ENCODE data around the gene VAPA.
A peak's percentile ranks its signal among the peaks of the same experiment; 100 is the strongest.

Gene VAPA

DNA sequence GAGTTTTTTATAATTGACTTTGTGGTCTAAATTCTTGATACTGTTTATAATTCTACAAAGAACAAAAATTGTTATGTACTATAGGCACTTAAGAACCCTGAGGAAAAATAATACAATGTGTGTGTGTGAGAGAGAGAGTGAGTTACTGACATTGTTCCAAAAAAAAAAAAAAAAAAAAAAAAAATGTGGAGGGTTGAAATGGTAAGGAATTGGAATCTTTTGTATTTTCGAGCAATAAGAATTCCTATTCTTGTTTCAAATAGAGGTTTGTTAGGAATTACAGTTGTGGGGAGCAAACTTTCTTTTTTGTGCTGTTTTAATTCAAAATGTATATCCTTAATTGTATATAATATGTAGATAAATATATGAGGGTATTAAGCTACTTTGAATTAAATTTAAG lies 45.7 kb downstream of the VAPA start:
- DNase-seq (ENCODE audit: low read depth) = no peak
- TF ChIP-seq, protein P1, sequence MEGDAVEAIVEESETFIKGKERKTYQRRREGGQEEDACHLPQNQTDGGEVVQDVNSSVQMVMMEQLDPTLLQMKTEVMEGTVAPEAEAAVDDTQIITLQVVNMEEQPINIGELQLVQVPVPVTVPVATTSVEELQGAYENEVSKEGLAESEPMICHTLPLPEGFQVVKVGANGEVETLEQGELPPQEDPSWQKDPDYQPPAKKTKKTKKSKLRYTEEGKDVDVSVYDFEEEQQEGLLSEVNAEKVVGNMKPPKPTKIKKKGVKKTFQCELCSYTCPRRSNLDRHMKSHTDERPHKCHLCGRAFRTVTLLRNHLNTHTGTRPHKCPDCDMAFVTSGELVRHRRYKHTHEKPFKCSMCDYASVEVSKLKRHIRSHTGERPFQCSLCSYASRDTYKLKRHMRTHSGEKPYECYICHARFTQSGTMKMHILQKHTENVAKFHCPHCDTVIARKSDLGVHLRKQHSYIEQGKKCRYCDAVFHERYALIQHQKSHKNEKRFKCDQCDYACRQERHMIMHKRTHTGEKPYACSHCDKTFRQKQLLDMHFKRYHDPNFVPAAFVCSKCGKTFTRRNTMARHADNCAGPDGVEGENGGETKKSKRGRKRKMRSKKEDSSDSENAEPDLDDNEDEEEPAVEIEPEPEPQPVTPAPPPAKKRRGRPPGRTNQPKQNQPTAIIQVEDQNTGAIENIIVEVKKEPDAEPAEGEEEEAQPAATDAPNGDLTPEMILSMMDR (conservative IDR thresholded peaks at IDR 0.05; ENCODE audit: low read depth, low read length) = no peak
- no peak overlapping the region for H3K4me3 ChIP-seq (ENCODE audit: low read depth, low read length)

DNA sequence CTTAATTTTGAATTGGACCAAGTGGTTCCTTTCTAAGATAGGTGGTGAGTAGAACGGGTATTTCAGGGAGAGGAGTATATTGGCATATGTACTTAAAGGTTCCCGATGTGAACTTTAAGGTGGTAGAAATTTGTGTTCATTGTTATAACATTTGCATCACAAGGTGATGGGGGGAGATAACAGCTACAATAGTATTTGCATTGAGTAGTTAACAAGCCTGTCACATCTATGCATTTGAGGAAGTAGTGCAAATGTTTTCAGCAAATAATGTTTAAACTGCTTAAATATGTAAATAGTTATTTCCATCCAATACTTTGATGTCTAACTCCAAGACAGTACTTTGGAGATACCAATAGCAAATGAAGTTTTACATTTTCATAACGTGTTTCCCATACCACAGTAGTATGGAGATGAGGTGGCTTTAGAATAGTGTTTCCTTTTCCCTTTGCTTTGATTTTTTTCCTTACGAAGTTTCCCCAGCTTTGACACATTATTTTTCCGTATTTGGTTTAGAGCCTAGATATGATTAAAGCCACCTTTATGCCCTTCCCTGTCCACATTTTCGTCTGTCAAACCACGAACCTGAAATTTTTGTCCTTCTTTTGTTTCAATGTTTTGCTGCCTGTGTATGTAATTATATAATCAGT lies 46.6 kb downstream of the VAPA start:
- no peak overlapping the region for H3K4me3 ChIP-seq (ENCODE audit: low read depth, low read length)
- no peak for DNase-seq (ENCODE audit: low read depth)
- TF ChIP-seq, protein P1 (conservative IDR thresholded peaks at IDR 0.05; ENCODE audit: low read depth, low read length) = no peak

DNA sequence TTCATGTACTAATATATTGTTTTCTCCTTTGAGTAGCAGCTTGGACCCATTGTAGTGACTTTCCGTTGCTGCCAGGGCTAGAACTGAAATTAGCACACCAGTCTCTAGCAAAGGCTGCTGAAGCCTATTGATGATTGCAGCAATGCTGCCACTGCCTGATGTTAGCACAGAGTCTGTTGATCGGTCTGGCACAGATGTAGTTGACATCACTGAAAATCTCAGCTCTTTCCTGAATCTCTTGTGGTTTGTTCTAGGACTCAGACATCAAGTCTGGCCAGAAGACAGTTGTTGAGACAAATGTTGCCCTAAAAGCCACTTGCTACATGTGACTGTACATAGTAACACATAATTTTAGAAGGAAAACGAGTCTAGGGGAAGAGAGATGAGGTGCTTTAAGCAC lies 47.2 kb downstream of the VAPA start:
- peak; percentile 61 for DNase-seq (ENCODE audit: low read depth)

DNA sequence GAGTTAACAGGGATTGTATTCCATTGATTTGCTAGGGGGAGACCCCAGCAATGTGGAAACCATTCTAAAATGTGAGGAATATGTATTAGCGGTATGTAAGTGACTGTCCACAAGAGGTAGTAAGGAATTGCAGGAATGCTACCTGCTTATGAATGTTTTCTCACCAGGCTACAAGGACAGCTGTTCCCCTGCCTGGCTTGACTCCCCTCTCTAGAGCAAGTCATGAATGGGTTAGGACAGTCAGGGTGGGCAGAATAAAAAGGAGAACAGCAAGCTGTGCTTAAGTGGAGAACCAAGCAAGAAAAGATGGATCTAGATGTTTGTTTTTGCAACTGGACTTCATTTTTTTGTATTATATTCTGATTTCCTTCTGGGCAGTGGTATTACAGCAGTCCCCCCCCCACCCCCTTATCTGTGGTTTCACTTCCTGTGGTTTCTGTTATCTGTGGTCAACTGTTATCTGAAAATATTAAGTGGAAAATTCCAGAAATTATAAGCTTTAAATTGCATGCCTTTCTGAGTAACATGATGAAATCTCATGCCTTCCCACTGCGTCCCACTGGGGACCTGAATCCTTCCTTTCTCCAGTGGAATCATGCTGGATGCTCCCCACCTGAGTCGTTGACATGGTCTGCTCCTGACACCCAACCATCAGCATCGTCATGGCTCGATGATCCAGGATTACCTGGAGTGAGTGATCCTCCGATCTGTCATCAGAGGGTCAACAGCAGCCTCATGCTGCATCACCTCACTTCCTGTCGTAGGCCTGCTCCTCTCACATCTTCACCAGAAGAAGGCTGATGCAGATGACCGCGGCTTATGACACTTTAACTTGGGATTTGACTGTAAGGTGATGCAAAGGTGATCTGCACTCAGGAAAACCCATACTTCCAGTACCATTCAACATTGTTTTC lies 52.2 kb downstream of the VAPA start:
- TF ChIP-seq, protein P1 (conservative IDR thresholded peaks at IDR 0.05; ENCODE audit: low read depth, low read length) = no peak
- DNase-seq (ENCODE audit: low read depth) = peak; percentile 76
- no peak overlapping the region for H3K4me3 ChIP-seq (ENCODE audit: low read depth, low read length)

More for the DNA sequence above, 47.2 kb downstream of the VAPA start:
- no peak overlapping the region for H3K4me3 ChIP-seq (ENCODE audit: low read depth, low read length)
- TF ChIP-seq, protein P1 (conservative IDR thresholded peaks at IDR 0.05; ENCODE audit: low read depth, low read length) = no peak

DNA sequence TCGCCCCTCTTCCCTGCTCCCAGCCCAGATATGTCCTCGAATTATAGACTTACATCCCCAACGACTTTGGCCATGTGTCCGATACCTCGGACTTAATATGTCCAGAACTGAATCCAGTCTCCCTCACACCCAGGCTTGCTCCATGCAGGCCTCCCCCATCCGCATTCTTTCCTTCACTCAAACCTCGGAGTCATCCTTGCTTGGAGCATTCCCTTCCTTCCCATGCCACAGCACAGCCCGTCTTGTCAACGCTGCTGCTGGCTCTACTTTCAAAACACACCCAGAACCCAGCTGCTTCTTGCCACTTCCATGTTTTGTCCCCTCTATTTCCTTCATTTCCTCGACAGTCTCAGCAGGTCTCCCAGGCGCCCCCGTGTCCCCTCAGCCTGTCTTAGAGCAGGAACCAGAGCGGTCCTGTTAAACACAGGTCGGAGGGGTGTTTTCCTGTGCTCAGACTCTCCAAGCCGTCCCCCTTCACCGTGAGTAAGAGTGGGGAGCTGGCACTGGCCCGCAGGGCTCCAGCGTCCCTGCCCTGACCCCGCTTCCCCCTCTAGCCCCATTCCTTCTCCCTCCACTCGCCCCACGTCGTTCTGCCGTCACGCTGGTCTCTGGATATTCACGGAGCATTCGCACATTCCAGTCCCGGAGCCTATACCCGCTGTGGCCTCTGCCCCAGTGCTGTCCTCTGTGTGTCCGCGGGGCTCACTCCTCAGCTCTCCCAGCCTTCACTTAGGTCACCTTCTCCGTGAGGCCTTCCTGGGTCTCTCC lies 54.4 kb downstream of the VAPA start:
- DNase-seq (ENCODE audit: low read depth) = no peak
- TF ChIP-seq, protein P1 (conservative IDR thresholded peaks at IDR 0.05; ENCODE audit: low read depth, low read length) = no peak
- H3K4me3 ChIP-seq (ENCODE audit: low read depth, low read length) = no peak overlapping the region

DNA sequence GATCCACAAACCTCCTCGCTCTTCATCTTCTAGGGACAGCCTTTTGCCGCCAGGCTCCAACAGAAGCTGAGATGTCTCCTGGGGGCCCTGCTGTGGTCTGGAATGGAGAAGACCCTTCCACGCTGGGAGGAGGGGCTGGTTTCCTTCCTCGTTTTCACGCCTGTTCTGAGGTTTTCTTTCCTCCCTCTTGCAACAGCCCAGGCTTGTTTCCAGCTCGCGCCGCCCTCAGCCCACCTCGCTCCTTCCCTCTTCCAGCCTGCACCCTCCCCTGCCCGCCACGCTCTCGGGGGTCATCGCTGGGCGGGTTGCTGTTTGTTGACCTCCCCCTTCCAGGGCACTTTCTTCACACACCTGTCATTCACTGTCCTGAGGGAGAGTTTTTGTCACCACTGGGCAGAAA lies 55.4 kb downstream of the VAPA start:
- TF ChIP-seq, protein P1 (conservative IDR thresholded peaks at IDR 0.05; ENCODE audit: low read depth, low read length) = no peak
- no peak for DNase-seq (ENCODE audit: low read depth)
- H3K4me3 ChIP-seq (ENCODE audit: low read depth, low read length) = no peak overlapping the region

Measured in choroid plexus epithelial cell (primary cell).